PC-9 (cell line): ENCODE data around the gene OR2T27.

Source experiments
- EZH2 ChIP-seq: fragments of 200-600 bp; sonication (generic); IDR thresholded peaks from 2 replicates; pipeline ENCODE4 v1.8.0; 2017; ENCODE audit warnings: antibody characterized with exemption, low read depth
- TF ChIP-seq, protein P1 (sequence below): fragments of 200-600 bp; sonication (generic); conservative IDR thresholded peaks from 2 replicates; pipeline ENCODE4 v1.6.1; 2017; ENCODE audit warnings: mixed run types, antibody characterized with exemption, mild to moderate bottlenecking, moderate library complexity

DNA sequence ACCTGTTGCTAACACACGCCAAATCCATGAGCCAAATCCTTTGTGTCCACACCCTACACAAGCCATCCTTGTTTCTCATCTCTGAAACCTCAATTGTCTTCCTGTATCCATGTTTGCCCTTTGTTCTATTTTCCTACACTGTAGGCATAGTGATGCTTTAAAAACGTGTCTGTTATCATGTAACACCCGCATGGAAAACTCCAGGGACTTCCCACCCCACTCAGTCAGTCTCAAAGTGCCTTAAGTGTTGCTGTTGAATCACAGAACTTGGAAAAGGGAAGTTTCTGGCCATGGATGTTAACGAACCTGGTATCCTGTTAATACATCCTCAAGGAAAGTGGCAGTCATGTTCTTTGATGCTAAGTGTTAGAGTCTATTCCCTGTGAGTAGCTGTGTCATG is 30.2 kb downstream of the OR2T27 start:
- TF ChIP-seq, protein P1, sequence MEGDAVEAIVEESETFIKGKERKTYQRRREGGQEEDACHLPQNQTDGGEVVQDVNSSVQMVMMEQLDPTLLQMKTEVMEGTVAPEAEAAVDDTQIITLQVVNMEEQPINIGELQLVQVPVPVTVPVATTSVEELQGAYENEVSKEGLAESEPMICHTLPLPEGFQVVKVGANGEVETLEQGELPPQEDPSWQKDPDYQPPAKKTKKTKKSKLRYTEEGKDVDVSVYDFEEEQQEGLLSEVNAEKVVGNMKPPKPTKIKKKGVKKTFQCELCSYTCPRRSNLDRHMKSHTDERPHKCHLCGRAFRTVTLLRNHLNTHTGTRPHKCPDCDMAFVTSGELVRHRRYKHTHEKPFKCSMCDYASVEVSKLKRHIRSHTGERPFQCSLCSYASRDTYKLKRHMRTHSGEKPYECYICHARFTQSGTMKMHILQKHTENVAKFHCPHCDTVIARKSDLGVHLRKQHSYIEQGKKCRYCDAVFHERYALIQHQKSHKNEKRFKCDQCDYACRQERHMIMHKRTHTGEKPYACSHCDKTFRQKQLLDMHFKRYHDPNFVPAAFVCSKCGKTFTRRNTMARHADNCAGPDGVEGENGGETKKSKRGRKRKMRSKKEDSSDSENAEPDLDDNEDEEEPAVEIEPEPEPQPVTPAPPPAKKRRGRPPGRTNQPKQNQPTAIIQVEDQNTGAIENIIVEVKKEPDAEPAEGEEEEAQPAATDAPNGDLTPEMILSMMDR: no peak
- TF ChIP-seq EZH2: no peak
